Stimulated activated CD4-positive, alpha-beta T cell treated with anti-CD3 and anti-CD28 coated beads, Interleukin-4, amount 100 ng/mL, for 48 hours (primary cell): ENCODE data around the gene FADS2.
A peak's percentile ranks its signal among the peaks of the same experiment; 100 is the strongest.

ENCODE experiments used
- DNase-seq, 2 donors: peaks; one replicate each; pipeline ENCODE4 v3.0.0-alpha.2; 2020; ENCODE audit warnings: low read depth in 2 of 2

The FADS2 gene

DNA sequence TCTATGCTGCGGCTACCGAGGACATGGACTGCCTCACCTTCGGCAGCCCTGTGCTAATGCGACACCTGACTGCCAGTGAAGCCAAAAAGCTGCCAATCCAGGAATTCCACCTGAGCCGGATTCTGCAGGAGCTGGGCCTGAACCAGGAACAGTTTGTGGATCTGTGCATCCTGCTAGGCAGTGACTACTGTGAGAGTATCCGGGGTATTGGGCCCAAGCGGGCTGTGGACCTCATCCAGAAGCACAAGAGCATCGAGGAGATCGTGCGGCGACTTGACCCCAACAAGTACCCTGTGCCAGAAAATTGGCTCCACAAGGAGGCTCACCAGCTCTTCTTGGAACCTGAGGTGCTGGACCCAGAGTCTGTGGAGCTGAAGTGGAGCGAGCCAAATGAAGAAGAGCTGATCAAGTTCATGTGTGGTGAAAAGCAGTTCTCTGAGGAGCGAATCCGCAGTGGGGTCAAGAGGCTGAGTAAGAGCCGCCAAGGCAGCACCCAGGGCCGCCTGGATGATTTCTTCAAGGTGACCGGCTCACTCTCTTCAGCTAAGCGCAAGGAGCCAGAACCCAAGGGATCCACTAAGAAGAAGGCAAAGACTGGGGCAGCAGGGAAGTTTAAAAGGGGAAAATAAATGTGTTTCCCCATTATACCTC lies 32.1 kb upstream of the FADS2 start:
- no peak for DNase-seq

DNA sequence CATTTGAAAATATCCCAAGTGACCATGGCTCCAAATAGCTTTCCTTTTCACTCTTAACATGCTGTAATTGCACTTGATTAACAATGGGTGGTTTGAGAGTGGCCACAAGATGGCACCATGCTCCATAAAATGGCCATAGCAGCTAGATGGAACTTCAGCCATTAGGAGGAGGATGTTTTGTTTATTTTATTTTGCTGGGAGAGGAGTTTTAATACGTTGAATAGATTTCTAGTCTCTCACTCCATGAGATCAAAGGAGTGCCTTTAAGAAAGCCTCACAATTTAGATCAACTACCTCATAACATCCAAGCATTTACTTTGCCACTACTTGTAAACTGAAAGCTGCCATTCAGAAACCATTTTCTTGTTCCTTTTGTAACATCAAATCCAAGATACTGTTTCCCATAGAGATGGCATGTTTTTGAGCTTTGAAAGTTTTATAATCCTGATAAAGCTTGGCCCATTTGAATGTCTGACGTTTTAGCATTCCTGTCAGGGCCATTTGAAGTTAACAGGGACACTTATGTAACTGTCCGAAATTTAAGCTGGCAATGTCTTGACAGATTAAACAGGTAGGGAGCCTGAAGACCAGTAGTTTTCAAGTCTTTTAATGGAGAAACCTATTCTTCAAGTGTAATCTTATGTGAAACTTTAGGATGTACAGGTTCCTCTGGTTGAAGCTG lies 30.7 kb upstream of the FADS2 start:
- DNase-seq, result peak in 1 of 2 donors; percentile 49

DNA sequence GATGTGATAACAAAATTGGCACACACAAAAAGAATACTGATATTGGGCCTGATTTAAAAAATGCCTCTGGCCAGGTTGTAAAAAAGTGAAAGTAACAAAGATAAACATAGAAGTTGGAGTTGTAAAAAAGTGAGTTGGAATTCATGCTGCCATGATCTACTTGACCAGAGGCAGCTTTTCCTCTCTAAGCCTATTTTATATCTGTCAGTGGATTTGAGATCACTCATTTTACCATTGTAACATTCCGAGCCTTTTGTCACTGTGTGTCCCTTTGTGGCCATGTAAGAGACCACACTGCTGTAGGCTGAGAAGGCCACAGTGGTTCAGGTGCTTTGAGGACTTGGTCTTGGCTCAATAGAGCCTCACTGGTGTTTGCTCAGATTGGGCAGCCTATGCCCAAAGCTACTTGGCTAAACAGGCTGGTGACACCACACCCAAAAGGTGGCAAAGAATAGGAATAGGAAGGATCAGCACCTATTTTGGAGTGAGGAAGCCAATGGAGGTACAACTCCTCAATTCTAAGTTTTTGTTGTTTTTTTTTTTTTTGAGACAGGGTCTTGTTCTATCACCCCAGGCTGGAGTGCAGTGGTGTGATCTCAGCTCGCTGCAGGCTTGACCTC lies 28.3 kb upstream of the FADS2 start:
- no peak for DNase-seq

DNA sequence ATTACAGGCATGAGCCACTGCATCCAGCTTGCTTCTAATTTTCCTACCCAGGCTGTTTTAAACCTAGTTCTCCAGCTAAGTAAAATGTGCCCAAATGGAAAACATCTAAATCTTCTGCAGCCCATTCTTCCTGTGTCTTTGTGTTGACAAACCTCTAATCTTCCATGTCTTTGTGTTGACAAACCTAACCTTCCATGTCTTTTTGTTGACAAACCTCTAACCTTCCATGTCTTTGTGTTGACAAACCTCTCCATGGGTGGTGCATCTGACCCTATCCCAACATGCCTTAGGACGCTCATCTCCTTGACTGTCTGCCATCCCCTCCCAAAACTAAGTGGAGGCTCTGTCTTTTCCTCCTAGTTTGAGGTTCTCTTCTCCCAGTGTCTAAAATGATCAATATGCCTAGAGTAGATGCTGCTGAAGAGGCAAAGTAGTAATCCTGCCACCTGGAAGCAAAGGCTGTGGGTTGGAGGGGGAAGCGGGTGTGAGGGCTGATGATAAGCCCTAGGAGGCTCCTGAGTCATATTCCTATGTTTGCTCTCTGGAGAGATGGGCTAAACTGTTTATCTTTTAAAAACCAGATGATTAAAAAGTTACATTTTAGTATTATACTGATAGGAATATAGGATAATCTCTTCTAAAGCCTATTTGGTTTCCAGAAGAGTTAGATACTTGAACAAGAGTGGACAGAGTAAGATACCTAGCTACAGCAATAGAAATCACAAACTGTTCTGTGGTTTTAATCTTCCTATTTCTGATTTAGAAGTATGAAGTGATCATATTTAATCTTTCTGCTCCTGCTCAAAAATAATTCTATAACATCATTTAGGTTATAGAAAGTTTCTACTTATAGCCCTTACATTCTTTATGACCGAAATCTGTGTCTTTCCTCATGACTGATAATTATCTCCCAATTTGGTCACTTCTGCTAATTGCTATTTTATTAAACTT lies 27.5 kb upstream of the FADS2 start:
- DNase-seq, result no peak

DNA sequence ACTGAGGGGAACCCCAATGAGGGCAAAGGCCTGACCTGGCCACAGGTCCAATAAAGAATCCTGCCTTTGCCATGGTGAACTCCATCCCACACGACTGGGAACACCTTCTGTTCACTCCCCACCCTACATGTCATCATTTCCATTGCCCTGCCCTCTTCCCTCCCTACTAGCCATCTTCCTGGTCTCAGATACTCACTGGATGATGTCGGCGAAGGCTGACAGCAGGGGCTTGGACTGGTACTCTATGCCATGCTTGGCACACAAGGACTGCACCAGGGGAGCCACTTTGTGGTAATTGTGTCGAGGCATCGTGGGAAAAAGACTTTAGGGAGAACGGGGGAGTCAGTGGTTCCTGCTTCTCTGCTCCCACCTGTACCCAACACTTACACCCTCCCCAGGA lies 25.5 kb upstream of the FADS2 start:
- DNase-seq, result no peak

DNA sequence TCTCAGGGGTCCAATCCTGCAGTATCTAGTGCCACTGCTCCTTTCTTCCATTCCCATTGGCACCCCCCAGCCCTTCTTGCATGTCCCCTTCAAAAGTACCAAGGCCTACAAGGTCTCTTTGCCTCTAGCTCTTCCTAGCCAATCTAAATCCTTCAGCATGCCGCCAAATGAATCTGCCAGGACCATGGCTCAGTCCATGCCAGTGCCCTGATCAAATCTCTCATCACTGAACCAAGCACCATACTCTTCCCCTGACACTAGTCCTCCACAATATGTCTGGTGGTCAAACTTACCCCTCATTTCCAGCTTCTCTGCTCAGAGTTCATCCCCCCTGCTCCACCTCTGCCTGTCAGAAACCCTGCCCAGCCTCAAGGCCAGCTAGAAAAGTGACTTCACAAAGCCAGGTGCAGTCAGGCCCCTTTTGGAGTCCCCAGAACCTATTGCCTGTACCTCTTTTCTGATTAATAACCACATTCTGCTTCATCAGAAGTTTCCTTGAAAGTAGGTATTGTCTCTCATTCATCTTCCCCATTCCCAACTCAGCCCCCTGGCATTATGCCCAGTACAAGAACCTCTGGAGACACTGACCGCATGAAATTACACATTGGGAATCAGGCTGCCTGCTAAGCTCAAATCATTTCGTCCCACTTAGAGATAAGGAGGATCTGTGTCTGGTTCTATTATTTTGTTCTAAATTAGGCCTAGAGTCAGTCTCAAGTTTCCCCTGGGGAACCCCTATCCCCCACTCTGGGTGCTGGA lies 24.0 kb upstream of the FADS2 start:
- no peak for DNase-seq

DNA sequence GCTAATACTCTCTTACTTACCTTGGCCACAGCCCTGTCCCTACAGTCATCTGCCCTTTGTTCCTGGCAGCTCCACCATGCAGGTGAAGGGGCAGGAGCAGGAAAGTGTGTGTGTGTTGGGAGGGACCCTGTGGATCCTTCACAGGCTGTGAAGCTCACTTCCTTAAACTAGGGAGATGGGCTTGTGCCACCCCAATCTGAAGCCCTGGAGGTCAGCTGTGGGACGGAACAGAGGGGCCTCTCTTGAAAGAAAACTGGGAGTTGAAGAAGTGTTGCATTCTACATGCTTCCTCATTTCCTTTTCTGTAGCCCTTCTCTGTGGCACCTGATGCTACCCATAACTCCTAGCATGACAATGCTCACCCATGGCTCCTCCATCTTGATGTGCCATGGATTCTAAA lies 23.0 kb upstream of the FADS2 start:
- DNase-seq, result no peak

DNA sequence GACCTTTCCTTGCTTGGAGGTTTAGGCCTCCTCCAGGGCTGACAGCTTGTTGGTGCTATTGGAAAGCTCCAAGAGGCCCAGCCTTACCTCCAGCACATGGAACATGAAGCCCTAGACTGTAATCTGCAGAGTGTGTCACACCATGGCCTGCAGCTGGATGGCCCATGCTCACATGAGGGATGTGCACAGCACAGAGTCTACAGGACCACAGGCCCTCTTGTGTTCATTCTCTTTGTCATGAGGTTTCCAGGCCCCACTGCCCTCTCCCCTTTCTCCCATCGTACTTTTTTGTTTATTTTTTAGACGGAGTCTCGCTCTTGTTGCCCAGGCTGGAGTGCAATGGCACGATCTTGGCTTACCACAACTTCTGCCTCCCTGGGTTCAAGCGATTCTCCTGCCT lies 21.3 kb upstream of the FADS2 start:
- DNase-seq, result no peak

DNA sequence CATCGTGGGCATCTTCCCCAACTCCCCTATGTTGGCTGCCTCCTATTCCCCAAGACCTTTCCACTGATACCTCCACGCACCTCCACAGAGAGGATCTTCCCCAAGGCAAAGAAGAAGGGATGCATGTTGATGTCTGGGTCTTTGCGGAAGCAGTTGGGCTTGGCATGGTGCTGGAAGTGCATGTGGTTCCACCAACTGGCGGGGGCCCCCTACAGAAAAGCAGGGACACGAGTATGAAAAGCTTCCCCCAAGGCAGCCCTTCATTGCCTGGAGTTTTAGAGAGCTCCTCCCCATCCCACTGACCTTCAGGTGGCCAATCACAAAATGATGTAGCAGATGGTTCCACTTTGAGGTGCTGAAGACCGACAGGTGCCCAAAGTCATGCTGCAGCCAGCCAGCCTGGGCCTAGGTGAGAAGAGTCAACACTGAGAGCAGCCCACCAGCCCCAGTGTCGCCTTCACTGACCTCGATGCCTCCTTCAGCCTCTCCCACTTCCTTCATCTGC lies 17.4 kb upstream of the FADS2 start:
- DNase-seq, result no peak

DNA sequence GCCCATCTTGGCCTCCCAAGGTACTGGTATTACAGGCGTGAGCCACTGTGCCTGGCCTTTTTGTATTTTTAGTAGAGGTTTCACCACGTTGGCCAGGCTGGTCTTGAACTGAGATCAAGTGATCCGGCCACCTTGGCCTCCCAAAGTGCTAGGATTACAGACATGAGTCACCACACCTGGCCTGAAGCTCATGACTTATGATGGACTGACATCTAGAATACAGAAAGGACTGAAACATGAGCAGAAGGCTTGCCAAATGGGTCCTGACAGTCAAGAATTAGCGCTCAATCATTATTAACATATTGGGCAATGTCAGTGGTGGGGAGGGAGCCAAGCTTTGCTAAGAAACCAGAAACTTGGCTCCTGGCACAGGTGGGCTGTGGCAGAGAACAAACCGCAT lies 16.3 kb upstream of the FADS2 start:
- no peak for DNase-seq

DNA sequence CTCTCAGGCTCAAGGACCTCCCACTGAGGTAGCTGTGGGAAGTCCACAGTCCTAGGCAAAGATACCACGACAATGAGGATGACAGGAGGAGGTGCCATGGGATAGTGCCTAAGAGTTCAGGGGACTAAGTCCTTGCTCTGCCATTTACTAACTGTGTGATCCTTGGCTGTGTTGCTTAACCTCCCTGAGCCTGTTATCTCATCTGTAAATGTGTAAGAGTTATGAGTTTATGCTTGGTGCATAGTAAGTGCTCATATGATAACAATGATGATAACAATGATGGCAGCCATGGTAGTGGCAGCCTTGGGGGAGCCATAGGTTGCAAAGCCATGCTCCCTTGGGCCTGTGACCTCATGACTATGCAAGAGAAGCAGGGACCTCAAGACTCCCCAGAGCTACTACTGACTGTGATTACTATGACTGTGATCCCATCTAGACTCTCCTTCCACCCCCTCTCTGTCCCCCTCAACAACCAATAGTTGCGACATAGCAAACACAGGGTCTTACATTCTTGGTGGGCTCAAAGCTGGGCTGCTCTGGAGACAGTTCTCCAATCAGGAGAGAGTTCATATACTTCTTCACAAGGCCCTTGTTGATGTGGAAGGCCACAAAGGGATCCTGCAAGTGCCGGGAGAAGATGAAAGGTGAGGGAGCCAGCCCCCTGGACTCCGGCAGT lies 15.2 kb upstream of the FADS2 start:
- DNase-seq, result no peak

DNA sequence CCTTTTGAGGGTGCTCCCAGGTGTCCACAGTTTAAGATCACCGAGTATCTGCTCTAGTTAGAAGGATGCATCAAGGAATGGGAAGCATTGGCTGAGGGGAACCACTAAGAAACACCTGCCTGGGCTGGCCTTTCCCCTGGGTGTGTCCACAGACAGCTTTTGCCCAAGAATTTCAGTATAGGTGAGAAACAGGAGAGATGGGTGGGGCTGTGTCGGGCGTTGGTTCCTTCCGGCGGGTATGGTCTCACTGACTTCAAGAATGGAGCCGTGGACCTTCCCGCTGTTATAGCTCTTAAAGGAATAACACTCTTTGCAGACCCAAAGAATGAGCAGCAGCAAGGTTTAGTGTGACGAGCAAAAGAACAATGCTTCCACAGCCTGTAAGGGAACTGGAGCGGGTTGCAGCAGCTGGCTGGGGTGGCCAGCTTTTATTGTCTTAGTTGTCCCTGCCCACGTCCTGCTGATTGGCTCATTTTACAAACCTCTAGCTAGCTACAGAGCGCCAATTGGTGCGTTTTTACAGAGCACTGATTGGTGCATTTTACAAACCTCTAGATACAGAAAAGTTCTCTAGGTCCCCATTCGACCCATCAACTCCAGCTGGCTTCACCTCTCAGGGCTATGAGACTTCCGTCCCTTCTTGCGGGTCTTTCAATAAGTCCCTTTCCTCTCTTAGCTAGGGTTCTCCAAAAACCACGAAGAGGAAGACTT lies 13.7 kb upstream of the FADS2 start:
- no peak for DNase-seq

DNA sequence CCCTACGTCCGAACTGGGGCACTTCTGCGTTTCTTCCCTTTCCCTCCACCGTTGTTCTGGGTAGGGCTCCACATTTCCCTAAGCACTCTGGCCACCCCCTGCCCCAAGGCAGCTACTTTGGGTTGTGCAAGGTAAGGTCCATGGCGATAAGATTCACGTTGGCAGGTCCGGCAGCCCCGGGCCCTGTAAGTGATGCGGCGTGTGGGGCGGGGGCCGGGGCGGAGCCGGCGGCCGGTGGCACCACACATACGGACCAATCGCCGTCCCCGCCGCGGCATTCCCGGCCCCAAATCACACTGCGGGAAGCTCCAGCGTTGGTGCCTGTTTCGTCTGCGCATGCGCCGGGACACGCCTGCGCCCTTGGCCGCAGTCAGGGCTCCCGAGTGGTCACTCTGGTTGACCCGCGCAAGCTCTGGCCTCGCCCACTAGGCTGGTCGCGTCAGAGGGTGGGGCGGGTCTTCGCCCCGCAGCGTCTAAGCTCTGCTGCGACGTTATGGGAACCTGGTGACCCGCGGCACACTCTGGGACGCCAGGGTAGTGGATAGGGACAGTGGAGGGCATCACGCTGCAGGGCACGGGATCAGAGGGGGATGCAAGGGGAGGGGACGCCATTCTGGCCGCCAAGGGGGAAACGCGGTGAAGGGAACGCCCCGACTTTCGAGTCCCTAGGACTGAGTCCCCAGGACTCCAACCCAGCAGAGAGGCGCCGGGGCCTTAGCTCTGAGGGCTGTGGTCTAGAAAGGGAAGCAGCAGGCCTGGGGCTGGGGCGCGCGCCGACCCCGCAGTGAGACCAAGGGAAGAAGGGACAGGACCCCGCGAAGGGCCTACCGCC lies 12.9 kb upstream of the FADS2 start:
- peak in 1 of 2 donors; percentile 50 for DNase-seq

DNA sequence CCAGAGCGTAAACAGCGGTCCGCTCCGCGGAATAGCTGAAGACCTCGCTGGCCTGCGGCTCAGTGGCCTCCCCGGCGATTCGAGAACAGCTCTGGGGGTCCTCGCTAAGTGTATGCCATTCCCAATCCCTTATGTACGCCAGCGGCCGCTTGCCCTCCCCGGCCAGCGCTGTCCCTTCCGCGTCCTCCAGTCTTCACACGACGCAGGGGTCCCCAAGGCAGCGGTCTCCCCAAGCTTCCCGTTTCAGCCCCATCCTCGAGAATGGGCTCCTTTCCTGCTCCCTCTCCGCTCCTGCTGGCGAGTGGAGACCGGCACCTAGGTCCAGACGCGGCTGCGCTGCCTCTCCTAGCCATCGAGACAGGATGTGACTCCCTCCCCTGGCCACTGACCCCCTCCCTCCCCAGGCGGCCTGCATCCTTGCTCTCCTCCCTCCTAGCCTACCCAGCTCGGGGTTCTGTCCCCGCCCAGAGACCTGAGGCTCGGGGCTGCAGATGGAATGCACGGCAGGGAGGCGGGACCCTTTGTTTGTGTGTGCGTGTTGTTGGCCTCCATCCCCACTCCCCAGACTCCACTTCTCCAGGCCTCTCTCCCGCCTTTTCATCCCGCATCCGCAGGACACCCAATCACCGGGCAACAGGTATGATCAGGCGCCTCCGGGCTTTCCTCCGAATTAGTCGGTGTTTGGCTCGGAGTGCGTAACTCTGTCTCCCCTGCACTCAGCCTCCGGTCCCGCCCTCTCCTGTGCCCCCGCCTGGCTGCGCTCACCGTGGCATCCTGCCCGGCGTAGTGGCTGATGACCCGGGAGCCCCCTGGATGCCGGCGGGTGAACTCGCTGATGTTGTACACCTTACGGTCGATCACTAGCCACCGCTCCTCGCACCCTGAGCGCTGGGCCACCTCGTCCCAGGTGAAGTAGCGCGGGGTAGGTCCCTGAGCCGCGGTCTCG lies 12.0 kb upstream of the FADS2 start:
- DNase-seq, result no peak

DNA sequence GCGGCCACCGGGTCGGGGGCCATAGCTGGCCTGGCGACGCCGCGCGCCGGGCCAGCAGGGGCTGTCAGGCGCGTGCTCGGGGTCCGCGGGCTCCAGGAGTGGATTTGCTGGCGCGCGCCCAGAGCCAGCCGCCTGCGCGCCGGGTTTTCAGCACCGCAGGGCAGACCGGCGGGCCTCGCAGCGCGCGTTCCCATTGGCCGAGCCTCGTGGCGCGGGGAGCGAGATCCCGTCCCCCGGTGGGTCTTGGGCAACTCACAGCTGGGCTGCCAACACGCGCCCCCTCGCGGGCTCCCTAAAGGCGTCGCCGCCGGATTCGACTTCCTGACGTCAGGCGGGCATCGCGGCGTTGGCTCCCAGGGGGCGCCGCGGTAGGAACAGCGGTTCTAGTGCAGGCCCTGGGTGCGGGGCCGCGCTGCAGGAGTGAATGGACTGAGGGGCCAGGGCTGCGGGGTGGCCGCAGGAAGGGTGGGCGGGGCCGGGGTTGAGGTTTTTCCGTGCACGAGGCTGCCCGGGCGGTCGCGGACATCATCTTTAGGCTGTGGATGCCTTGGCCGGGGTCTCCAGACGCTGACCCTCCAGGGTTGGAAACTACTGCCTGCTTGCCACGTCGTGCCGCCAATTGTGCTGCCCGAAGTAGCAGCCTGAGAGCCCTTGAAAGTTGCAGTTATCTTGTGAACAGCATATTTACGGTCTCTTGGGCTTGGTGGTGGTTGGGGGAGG lies 11.2 kb upstream of the FADS2 start, which contains the start of gene FADS1:
Gene FADS1 (minus strand): TSS at position 268 of the 720 bp plus-strand sequence. CDS start 74 bp downstream, at position 194.
- DNase-seq, result peak; percentile 75 to 82

DNA sequence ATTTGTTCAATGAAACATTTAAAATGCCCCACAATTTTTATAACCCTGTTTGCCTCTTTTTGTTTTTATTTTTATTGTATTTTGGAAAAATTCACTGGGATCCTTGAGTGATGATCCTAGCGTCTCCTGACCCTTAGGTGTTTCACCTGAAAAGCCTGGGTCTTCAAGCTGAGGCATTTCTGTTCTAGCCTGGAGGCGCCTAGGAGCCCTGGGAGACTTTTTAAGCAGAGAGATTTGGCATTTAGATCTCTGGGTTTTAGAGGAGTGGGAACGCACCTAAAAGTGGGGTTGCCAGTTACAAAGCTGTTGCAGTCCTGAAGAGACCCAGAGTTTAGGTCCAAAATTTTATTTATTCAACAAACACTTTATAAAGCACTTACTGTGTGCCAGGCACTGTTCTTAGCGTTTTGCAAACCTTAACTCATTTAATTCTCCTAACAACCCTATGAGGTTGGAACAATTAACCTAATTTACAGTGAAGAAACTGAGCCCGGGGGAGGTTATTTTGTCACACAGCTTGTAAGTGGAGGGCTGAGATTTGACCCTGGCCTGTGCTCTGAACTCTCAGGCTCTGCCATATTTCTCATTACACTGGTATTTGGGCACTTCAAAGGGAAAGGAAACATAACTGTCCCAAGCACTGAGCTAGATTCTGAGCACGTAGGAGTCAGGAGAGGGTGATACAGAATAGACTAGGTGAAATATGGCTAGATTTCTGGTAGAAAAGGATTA lies 10.5 kb upstream of the FADS2 start:
- DNase-seq, result no peak
